Neural progenitor cell (in vitro differentiated cells): ENCODE results near the gene ANGEL2. TPM values are rescaled to one million over a fixed set of nuclear protein-coding genes. Genes with fewer than 3 reads are reported as not detected.

Experiments used
- DNase-seq: peaks from one replicate; pipeline ENCODE4 v3.0.0-alpha.2; 2016; ENCODE audit warnings: low spot score
- H2AFZ ChIP-seq: fragments of 200-600 bp; sonication (generic); replicated peaks from 2 replicates; pipeline ENCODE4 v1.6.1; 2016; ENCODE audit warnings: antibody characterized with exemption
- H3F3A ChIP-seq: fragments of 200-600 bp; sonication (generic); 2 replicates; pipeline ENCODE4 v1.6.1; 2016; ENCODE audit warnings: antibody characterized with exemption, low read depth
- H3K27ac ChIP-seq: fragments of 200-600 bp; sonication (generic); 2 replicates; pipeline ENCODE4 v1.5.1; 2016; ENCODE audit warnings: mild to moderate bottlenecking
- H3K27me3 ChIP-seq: fragments of 200-600 bp; sonication (generic); 2 replicates; pipeline ENCODE4 v1.6.1; 2016; ENCODE audit warnings: mild to moderate bottlenecking, moderate library complexity
- H3K36me3 ChIP-seq: fragments of 200-600 bp; sonication (generic); 2 replicates; pipeline ENCODE4 v1.5.1; 2016
- H3K4me1 ChIP-seq: fragments of 200-600 bp; sonication (generic); 2 replicates; pipeline ENCODE4 v1.6.1; 2016; ENCODE audit warnings: mixed run types
- H3K4me2 ChIP-seq: fragments of 200-600 bp; sonication (generic); 2 replicates; pipeline ENCODE4 v1.6.1; 2016
- H3K4me3 ChIP-seq: fragments of 200-600 bp; sonication (generic); 2 replicates; pipeline ENCODE4 v1.5.1; 2016
- H3K79me2 ChIP-seq: fragments of 200-600 bp; sonication (generic); 2 replicates; pipeline ENCODE4 v1.6.1; 2016; ENCODE audit warnings: low read depth
- H3K9ac ChIP-seq: fragments of 200-600 bp; sonication (generic); 2 replicates; pipeline ENCODE4 v1.6.1; 2016
- H3K9me3 ChIP-seq: fragments of 200-600 bp; sonication (generic); 2 replicates; pipeline ENCODE4 v1.5.1; 2016; ENCODE audit warnings: low read depth
- H4K20me1 ChIP-seq: fragments of 200-600 bp; sonication (generic); 2 replicates; pipeline ENCODE4 v1.6.1; 2016; ENCODE audit warnings: low read depth
- H3K27ac Mint-ChIP-seq: 3 replicates; pipeline ENCODE4 v1.8.0; 2021; ENCODE audit warnings: mixed read lengths
- H3K27me3 Mint-ChIP-seq: 2 replicates; pipeline ENCODE4 v1.8.0; 2022; ENCODE audit warnings: low read depth, mild to moderate bottlenecking, inconsistent platforms, moderate library complexity, mixed read lengths; ENCODE audit not compliant: insufficient read depth
- H3K36me3 Mint-ChIP-seq: 3 replicates; pipeline ENCODE4 v1.8.0; 2021; ENCODE audit warnings: mixed read lengths
- H3K4me1 Mint-ChIP-seq: 3 replicates; pipeline ENCODE4 v1.8.0; 2021; ENCODE audit warnings: mixed read lengths
- H3K4me3 Mint-ChIP-seq: 3 replicates; pipeline ENCODE4 v1.8.0; 2021; ENCODE audit warnings: mild to moderate bottlenecking, moderate library complexity, mixed read lengths
- H3K9me3 Mint-ChIP-seq: 3 replicates; pipeline ENCODE4 v1.8.0; 2020; ENCODE audit warnings: mixed read lengths
- EZH2 ChIP-seq: fragments of 200-600 bp; sonication (generic); IDR thresholded peaks from 2 replicates; pipeline ENCODE4 v1.6.1; 2017; ENCODE audit warnings: antibody characterized with exemption, mild to moderate bottlenecking, moderate library complexity
- EZH2phosphoT487 ChIP-seq: fragments of 200-600 bp; sonication (generic); IDR thresholded peaks from 2 replicates; pipeline ENCODE4 v1.6.1; 2017; ENCODE audit warnings: antibody characterized with exemption
- total RNA-seq: library from RNA; depleted of rRNA; stranded (reverse); fragments of >200 nt; gene quantifications from 2 replicates; pipeline ENCODE4 v1.2.3, GENCODE V29; 2015; ENCODE audit warnings: low replicate concordance
- TF ChIP-seq, protein P1 (sequence below): fragments of 200-600 bp; sonication (generic); IDR thresholded peaks from 2 replicates; pipeline ENCODE4 v1.5.1; 2017; ENCODE audit warnings: antibody characterized with exemption, mild to moderate bottlenecking

ANGEL2 gene
- total RNA-seq, 1 donor from 2014 or later: 101 TPM

DNA sequence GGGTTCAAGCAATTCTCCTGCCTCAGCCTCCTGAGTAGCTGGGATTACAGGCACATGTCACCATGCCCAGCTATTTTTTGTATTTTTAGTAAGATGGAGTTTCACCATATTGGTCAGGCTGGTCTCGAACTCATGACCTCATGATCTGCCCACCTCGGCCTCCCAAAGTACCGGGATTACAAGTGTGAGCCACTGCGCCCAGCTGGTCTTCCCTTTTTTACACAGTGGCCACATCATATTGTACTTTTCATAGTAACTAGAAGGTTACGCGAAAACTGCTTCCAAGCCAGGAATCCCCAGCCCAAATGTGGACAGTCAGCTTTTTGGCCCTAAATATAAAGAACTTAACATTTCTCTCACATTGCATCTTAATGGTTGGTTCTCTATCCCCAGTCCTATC lies 61.2 kb downstream of the ANGEL2 start:
- H3K27me3 ChIP-seq: peaks cover 24% of the 10 kb centered on the region
- no peak overlapping the region for H2AFZ ChIP-seq
- H3K4me2 ChIP-seq: no peak overlapping the region
- peaks cover 4% of the 10 kb centered on the region for H3K79me2 ChIP-seq
- no peak overlapping the region for H3K27ac Mint-ChIP-seq
- no peak for DNase-seq
- no peaks in the 10 kb centered on the region for H3K9me3 ChIP-seq
- no peak overlapping the region for H3K27ac ChIP-seq
- TF ChIP-seq, protein P1, sequence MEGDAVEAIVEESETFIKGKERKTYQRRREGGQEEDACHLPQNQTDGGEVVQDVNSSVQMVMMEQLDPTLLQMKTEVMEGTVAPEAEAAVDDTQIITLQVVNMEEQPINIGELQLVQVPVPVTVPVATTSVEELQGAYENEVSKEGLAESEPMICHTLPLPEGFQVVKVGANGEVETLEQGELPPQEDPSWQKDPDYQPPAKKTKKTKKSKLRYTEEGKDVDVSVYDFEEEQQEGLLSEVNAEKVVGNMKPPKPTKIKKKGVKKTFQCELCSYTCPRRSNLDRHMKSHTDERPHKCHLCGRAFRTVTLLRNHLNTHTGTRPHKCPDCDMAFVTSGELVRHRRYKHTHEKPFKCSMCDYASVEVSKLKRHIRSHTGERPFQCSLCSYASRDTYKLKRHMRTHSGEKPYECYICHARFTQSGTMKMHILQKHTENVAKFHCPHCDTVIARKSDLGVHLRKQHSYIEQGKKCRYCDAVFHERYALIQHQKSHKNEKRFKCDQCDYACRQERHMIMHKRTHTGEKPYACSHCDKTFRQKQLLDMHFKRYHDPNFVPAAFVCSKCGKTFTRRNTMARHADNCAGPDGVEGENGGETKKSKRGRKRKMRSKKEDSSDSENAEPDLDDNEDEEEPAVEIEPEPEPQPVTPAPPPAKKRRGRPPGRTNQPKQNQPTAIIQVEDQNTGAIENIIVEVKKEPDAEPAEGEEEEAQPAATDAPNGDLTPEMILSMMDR: no peak
- TF ChIP-seq EZH2phosphoT487 (no peak), EZH2 (no peak)
- peaks cover 18% of the 10 kb centered on the region for H3K36me3 Mint-ChIP-seq
- H3K4me3 Mint-ChIP-seq: no peak overlapping the region
- H3F3A ChIP-seq: peaks cover 19% of the 10 kb centered on the region
- no peak overlapping the region for H3K4me3 ChIP-seq
- H3K36me3 ChIP-seq: no peaks in the 10 kb centered on the region
- H4K20me1 ChIP-seq: peaks cover 4% of the 10 kb centered on the region
- no peaks in the 10 kb centered on the region for H3K9me3 Mint-ChIP-seq
- peaks cover 12% of the 10 kb centered on the region for H3K4me1 ChIP-seq
- peaks cover 18% of the 10 kb centered on the region for H3K4me1 Mint-ChIP-seq
- no peak overlapping the region for H3K9ac ChIP-seq
- peaks cover 2% of the 10 kb centered on the region for H3K27me3 Mint-ChIP-seq

DNA sequence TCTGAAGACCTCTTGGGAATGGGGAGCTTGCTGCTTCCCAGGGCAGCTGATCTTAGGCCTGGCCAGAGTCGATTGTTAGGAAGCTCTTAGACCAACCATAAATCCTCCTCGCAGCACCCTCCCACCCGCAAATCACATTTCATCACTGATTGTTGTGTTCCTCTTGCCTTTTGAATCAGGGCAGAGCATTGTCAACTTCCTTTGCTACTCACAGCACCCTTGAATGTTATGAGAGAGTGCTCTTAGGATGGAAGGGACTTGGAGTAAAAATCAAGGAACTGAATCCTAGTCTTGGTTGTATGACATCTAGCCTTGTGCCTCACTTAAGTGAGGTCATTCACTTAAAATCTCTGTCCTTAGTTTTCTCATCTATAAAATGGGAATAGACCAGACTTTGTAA lies 62.3 kb downstream of the ANGEL2 start:
- Histone ChIP-seq H3K27ac (no peak overlapping the region), H4K20me1 (peaks cover 4% of the 10 kb centered on the region), H3K79me2 (peaks cover 4% of the 10 kb centered on the region), H3K4me3 (no peak overlapping the region), H3K4me2 (no peak overlapping the region), H3K27me3 (peaks cover 36% of the 10 kb centered on the region), H2AFZ (no peak overlapping the region), H3K36me3 (no peaks in the 10 kb centered on the region), H3K4me1 (peaks cover 12% of the 10 kb centered on the region), H3K9me3 (no peaks in the 10 kb centered on the region), H3K9ac (no peak overlapping the region), H3F3A (peaks cover 22% of the 10 kb centered on the region)
- Mint-ChIP-seq H3K36me3 (peaks cover 15% of the 10 kb centered on the region), H3K9me3 (peaks cover 2% of the 10 kb centered on the region), H3K27me3 (peaks cover 4% of the 10 kb centered on the region), H3K4me3 (peak overlapping the region; percentile 49), H3K27ac (no peak overlapping the region), H3K4me1 (peaks cover 14% of the 10 kb centered on the region)
- DNase-seq: no peak
- TF ChIP-seq EZH2 (no peak), EZH2phosphoT487 (no peak)
- TF ChIP-seq, protein P1: no peak

DNA sequence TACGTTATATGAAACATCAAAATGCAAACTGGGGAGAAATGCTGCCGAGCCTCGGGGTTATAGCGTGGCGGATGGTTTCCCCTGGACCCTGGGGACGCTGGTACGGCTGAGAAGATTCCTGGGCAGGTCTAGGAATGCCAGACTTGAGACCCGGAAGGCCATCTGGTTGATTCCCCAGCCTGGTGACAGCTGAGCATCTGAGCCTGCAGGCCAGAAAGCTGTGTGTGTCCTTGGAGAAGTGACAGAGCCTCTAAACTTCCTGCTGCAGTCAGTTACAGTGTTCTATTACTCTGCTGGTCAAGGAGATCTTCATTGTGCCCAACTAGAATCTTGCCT lies 63.1 kb downstream of the ANGEL2 start:
- peaks cover 4% of the 10 kb centered on the region for H3K27me3 Mint-ChIP-seq
- no peak overlapping the region for H2AFZ ChIP-seq
- H3K4me3 ChIP-seq: no peak overlapping the region
- H3K79me2 ChIP-seq: peaks cover 4% of the 10 kb centered on the region
- H3K36me3 ChIP-seq: no peaks in the 10 kb centered on the region
- no peak overlapping the region for H3K9ac ChIP-seq
- peaks cover 2% of the 10 kb centered on the region for H3K9me3 Mint-ChIP-seq
- H3K36me3 Mint-ChIP-seq: peaks cover 15% of the 10 kb centered on the region
- H3K4me1 ChIP-seq: peaks cover 12% of the 10 kb centered on the region
- peaks cover 22% of the 10 kb centered on the region for H3F3A ChIP-seq
- no peak overlapping the region for H3K27ac ChIP-seq
- H3K4me3 Mint-ChIP-seq: peak overlapping the region; percentile 76
- no peak for TF ChIP-seq EZH2
- TF ChIP-seq, protein P1: no peak
- TF ChIP-seq EZH2phosphoT487: no peak
- H3K4me1 Mint-ChIP-seq: peaks cover 14% of the 10 kb centered on the region
- no peak overlapping the region for H3K4me2 ChIP-seq
- no peaks in the 10 kb centered on the region for H3K9me3 ChIP-seq
- no peak overlapping the region for H3K27ac Mint-ChIP-seq
- no peak for DNase-seq
- peaks cover 4% of the 10 kb centered on the region for H4K20me1 ChIP-seq
- H3K27me3 ChIP-seq: peaks cover 37% of the 10 kb centered on the region
